RCC 7860 (cell line): ENCODE measurements around the gene SPON1.

Experiments
- DNase-seq: peaks from one replicate; pipeline ENCODE4 v3.0.0-alpha.2; 2015; ENCODE audit warnings: low spot score
- FAIRE-seq: peaks from 2 replicates; lab custom pipeline; 2012; peaks lifted over from hg19 to GRCh38; lab: Jason Lieb, UNC

SPON1 gene

DNA sequence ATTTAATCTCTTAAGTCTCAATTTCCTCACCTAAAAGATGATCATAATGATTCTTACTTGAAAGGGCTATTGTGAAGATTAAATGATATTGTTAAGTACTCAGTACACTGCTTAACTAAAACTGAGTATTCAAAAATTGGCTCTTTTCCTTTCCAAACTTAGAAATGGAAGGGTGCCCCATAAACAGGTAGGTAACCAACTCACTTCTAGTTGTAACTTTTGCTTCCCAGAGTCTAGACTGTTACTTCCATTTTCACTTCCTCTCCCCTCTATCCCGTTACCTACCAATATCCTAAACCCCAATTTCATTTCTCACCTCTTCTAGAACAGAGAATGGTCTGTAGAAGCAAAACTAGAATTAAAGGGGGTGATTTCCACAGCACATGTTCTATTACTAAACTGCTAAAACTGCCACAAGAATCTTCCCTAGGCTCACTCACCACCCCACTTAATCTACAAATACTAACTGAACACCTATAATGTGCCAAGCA is 346.4 kb downstream of the SPON1 start:
- DNase-seq (no peak), FAIRE-seq (no peak)

DNA sequence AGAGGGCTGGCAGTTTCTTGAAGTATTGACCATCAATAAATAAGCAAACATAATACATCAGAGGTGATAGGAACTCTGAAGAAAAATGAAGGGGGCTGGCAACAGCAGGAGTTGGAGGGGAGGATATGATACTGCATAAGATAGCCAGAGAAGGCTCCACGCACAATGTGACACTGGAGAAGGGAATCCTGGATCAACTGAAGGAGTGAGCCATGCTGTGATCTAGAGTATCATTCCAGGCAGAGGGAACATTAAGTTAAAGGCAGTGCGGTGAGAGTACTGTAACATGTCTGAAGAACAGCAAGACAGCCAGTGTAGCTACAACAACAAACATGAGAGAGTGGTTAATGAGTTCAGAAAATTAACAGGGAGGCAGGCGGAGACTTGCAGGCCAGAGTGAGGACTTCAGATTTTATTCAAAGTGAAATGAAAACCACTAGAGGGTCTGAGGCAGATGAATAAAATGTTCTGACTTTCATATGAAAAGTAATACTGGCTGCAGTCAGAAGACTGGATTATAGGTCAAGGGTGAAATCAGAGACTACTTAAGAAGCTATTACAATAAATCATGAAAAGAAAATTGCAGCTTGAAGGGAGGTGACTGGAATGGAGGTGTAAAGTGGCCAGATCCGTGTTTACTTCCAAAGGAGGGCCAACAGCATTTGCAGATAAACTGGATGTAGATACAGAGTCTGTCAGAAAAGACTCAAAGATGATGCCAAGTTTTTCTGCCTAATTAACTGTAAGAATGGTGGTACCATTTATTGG is 347.1 kb downstream of the SPON1 start:
- DNase-seq (no peak), FAIRE-seq (no peak)

DNA sequence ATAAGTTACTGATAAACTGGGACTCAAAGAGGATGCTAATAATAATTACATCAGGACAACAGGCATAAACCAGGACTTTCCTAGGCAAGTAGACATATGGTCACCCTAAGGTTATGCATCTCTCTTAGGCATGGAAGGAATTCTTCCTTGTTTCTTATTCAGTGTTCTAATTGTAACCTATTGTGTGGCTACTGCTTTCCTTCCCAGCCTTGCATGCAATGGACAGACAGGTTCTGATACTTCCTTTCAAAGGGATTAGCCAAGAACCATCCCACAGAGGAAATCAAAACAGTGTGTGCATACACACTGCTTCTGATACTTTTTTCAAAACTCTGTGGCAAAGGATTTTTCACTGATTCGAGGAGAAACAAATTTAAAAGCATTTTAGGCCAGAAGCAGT is 348.2 kb downstream of the SPON1 start:
- DNase-seq: no peak
- no peak for FAIRE-seq

DNA sequence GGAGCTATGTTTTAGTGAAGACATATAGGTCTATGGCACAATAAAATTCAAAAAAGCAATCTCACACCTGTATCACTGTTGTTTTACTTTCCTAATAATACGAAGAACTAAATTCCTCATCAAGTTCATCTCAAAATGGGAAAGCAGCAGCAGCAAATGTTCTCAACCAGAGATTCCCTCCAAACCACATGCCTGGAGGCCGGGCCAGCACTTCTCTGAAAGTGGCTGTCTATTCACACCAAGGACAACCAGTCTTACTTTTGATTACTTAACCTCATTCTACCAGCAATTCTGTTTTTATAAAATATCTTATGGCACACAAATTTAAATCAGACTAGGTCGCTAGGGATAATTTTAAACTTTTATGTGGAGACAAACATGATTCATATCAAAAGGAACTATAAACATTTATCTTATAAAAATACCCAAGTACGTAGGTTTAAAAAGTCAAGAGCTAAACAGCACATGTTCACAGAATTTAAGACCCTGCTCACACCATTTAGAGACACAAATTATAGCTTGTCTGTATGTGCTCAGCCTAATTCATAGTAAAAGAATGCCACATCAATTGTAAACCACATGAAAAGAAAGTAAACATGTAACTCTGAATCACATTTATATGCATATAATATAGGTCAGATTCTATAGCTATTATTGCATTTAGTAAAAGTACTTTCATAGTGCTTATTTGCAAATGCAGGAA is 350.4 kb downstream of the SPON1 start:
- FAIRE-seq (no peak), DNase-seq (no peak)

DNA sequence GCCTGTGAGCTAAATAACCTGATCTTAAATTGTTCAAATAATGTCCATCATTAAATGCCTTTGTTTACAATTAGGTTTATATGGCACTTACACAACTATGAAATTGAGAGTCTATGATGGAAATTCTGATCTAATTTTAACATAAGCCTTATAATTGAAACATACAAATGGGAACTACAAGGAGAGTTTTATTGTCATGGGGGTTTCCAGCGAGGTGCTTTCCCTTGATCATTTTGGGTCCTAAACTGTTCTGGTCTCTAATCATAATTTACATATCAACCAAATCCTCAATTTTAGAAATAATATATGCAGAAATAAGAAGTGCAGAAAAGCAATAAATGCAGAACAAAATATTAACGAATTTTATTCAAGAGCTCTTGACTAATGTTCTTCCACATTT is 351.6 kb downstream of the SPON1 start:
- no peak for FAIRE-seq
- no peak for DNase-seq

DNA sequence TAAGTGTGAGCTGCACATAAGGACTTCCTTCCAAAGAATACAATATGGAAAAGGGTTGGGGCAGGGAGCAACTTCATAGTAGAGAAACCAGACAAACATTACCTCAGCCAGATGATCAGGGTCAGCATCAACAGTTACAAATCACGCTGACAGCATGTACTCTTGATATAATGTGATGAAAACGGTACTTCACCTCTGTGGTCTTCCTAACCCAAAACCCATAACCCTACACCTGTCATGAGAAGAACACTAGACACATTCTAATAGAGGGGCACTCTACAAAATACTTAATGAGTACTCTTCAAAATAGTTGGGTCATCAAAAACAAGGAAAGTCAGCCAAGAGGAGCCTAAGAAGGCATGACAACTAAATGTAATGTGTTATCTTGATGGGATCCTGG is 352.6 kb downstream of the SPON1 start:
- DNase-seq (no peak), FAIRE-seq (no peak)
